OCI-LY3 (cell line): ENCODE data around the gene LETMD1.

ENCODE experiments used
- H2AFZ ChIP-seq: fragments of 200-600, 300-600 bp; shearing (Covaris generic); 2 replicates; pipeline ENCODE4 v1.6.0; 2014; ENCODE audit warnings: antibody characterized with exemption, low read depth, low read length
- H3K27ac ChIP-seq: fragments of 200-600, 300-600 bp; sonication (generic); 2 replicates; pipeline ENCODE4 v1.5.1; 2014; ENCODE audit warnings: mild to moderate bottlenecking, low read length, moderate library complexity, mixed read lengths
- H3K27me3 ChIP-seq: fragments of 200-600, 300-600 bp; sonication (generic); 2 replicates; pipeline ENCODE4 v1.6.1; 2014; ENCODE audit warnings: low read depth, low read length, mixed read lengths
- H3K36me3 ChIP-seq: fragments of 200-600, 300-600 bp; sonication (generic); replicated peaks from 2 replicates; pipeline ENCODE3; 2014; ENCODE audit warnings: low read depth, low read length, mixed read lengths
- H3K4me1 ChIP-seq: fragments of 300-600, 200-600 bp; sonication (generic); 2 replicates; pipeline ENCODE4 v1.6.1; 2014; ENCODE audit warnings: low read length, mixed read lengths
- H3K4me2 ChIP-seq: fragments of 200-600, 300-600 bp; sonication (generic); 2 replicates; pipeline ENCODE4 v1.6.1; 2014; ENCODE audit warnings: low read length, mixed read lengths
- H3K4me3 ChIP-seq: fragments of 300-600, 200-600 bp; sonication (generic); 2 replicates; pipeline ENCODE4 v1.5.1; 2014; ENCODE audit warnings: antibody characterized with exemption, mild to moderate bottlenecking, low read length, moderate library complexity
- H3K79me2 ChIP-seq: fragments of 300-600, 200-600 bp; shearing (Covaris generic); 2 replicates; pipeline ENCODE4 v1.6.1; 2014; ENCODE audit warnings: mild to moderate bottlenecking, low read length, mixed read lengths
- H3K9ac ChIP-seq: fragments of 300-600, 200-600 bp; shearing (Covaris generic); 2 replicates; pipeline ENCODE4 v1.6.0; 2014; ENCODE audit warnings: mild to moderate bottlenecking, low read length, moderate library complexity
- H3K9me3 ChIP-seq: fragments of 200-600, 300-600 bp; shearing (Covaris generic); 2 replicates; pipeline ENCODE4 v1.6.1; 2014; ENCODE audit warnings: low read length, mixed read lengths; ENCODE audit not compliant: insufficient read depth
- H4K20me1 ChIP-seq: fragments of 200-600, 300-600 bp; sonication (generic); 2 replicates; pipeline ENCODE4 v1.6.1; 2016; ENCODE audit warnings: low read length, mixed read lengths; ENCODE audit not compliant: insufficient read depth
- CTCF ChIP-seq: fragments of 200-600, 300-600 bp; sonication (generic); IDR thresholded peaks from 2 replicates; pipeline ENCODE4 v1.5.1; 2014; ENCODE audit warnings: antibody characterized with exemption, low read length, low read depth
- EZH2phosphoT487 ChIP-seq: fragments of 200-600 bp; shearing (Covaris generic); IDR thresholded peaks from 2 replicates; pipeline ENCODE4 v1.6.1; 2018; ENCODE audit warnings: antibody characterized with exemption, mixed run types, low read depth

The LETMD1 gene

GRCh38 chr12:51004504-51004903, 43.6 kb upstream of the LETMD1 start:
- no peaks in the 10 kb centered on the region for H3K9me3 ChIP-seq
- H2AFZ ChIP-seq = no peak overlapping the region
- peaks cover 19% of the 10 kb centered on the region for H3K36me3 ChIP-seq
- no peaks in the 10 kb centered on the region for H3K4me1 ChIP-seq
- H3K79me2 ChIP-seq = peaks cover 8% of the 10 kb centered on the region
- H3K27ac ChIP-seq = no peak overlapping the region
- no peak overlapping the region for H3K4me2 ChIP-seq
- H4K20me1 ChIP-seq = no peaks in the 10 kb centered on the region
- no peak overlapping the region for H3K4me3 ChIP-seq
- TF ChIP-seq EZH2phosphoT487 = no peak
- TF ChIP-seq CTCF = no peak
- no peak overlapping the region for H3K9ac ChIP-seq
- H3K27me3 ChIP-seq = no peaks in the 10 kb centered on the region

GRCh38 chr12:51005030-51005429, 43.1 kb upstream of the LETMD1 start:
- TF ChIP-seq EZH2phosphoT487 (no peak), CTCF (no peak)
- Histone ChIP-seq H3K9me3 (no peaks in the 10 kb centered on the region), H4K20me1 (no peaks in the 10 kb centered on the region), H3K36me3 (peaks cover 19% of the 10 kb centered on the region), H3K27ac (no peak overlapping the region), H3K4me3 (no peak overlapping the region), H2AFZ (no peak overlapping the region), H3K79me2 (peaks cover 13% of the 10 kb centered on the region), H3K4me2 (no peak overlapping the region), H3K4me1 (no peaks in the 10 kb centered on the region), H3K27me3 (no peaks in the 10 kb centered on the region), H3K9ac (no peak overlapping the region)

- Histone ChIP-seq H3K79me2 (peaks cover 20% of the 10 kb centered on the region), H3K4me2 (no peak overlapping the region), H3K36me3 (peaks cover 16% of the 10 kb centered on the region), H3K27ac (no peak overlapping the region), H3K9me3 (no peaks in the 10 kb centered on the region), H3K9ac (no peak overlapping the region), H3K4me3 (no peak overlapping the region), H4K20me1 (no peaks in the 10 kb centered on the region; the same call in 1 of the 2 replicates), H3K27me3 (no peaks in the 10 kb centered on the region), H2AFZ (no peak overlapping the region), H3K4me1 (no peaks in the 10 kb centered on the region)
- TF ChIP-seq CTCF (no peak), EZH2phosphoT487 (no peak)
These were observed 42.5 kb upstream of the LETMD1 start for GRCh38 chr12:51005671-51006070.

- H2AFZ ChIP-seq = no peak overlapping the region
- H3K36me3 ChIP-seq = peaks cover 16% of the 10 kb centered on the region
- TF ChIP-seq EZH2phosphoT487 = no peak
- no peak for TF ChIP-seq CTCF
- H3K9me3 ChIP-seq = no peaks in the 10 kb centered on the region
- no peaks in the 10 kb centered on the region for H3K27me3 ChIP-seq
- peaks cover 11% of the 10 kb centered on the region for H4K20me1 ChIP-seq
- no peak overlapping the region for H3K4me2 ChIP-seq
- no peak overlapping the region for H3K4me3 ChIP-seq
- peaks cover 43% of the 10 kb centered on the region for H3K79me2 ChIP-seq
- no peak overlapping the region for H3K27ac ChIP-seq
- no peak overlapping the region for H3K9ac ChIP-seq
- no peaks in the 10 kb centered on the region for H3K4me1 ChIP-seq
These were observed 39.6 kb upstream of the LETMD1 start for GRCh38 chr12:51008329-51009055.
